Measurements from ENCODE around the gene ANTXRL. TPM values are rescaled to one million over a fixed set of nuclear protein-coding genes. Genes with fewer than 3 reads are reported as not detected.
"Not testable (repeated sequence)": the region's sequence is repeated elsewhere in the genome, so short reads cannot be mapped to it uniquely, and the experiment has no call there.

ANTXRL gene
- total and polyA plus RNA-seq, 7 experiments from 2014 or later: 0.97 TPM; not detected in 6

GRCh38 chr10:46268076-46268881 lies 18.5 kb upstream of the ANTXRL start:
- POLR2A ChIA-PET: interaction anchor here (0.7 to 4.2 kb wide), 6 partner anchors 16 to 173 kb away, joined by 3 to 33 read pairs (median 7); no protein-coding TSS in a partner anchor
- Histone ChIP-seq H3K27ac (ENCODE audit: low read depth, low read length) (peak overlapping the region; percentile 86), H3K9me3 (ENCODE audit: control insufficient read depth in 2 of 3, low read length in 3 of 3) (no peaks in the 10 kb centered on the region), H3K4me1 (ENCODE audit: control insufficient read depth in 2 of 2, insufficient read depth in 2 of 2, low read length in 2 of 2) (peaks cover 42 to 56% of the 10 kb centered on the region in 2 donors), H3K36me3 (ENCODE audit: control insufficient read depth in 2 of 3, insufficient read depth in 3 of 3, low read length in 3 of 3) (no peaks in the 10 kb centered on the region), H3K27me3 (ENCODE audit: control insufficient read depth in 2 of 2, insufficient read depth in 2 of 2, low read length in 2 of 2) (no peaks in the 10 kb centered on the region), H3K4me3 (ENCODE audit: low read length) (peak overlapping the region; percentile 84)
- H3K4me3 Mint-ChIP-seq: no peak overlapping the region
- CTCF ChIA-PET: no interaction called here
- H3K27me3 Mint-ChIP-seq: no peaks in the 10 kb centered on the region
- H3K9me3 Mint-ChIP-seq: no peaks in the 10 kb centered on the region
- peak; percentile 90 for ATAC-seq
- H3K4me1 Mint-ChIP-seq: peaks cover 34 to 61% (median 54%) of the 10 kb centered on the region in 7 donors
- no peak overlapping the region for H3K27ac Mint-ChIP-seq
- intact Hi-C loops (cut with micrococcal nuclease): loop anchor here in 1 of 2 donors (5.0 kb wide), 2 partner anchors 41 to 246 kb away; no protein-coding TSS in a partner anchor
- H3K36me3 Mint-ChIP-seq: peaks cover 0 to 4% (median 4%) of the 10 kb centered on the region in 5 donors
- peak in 8 of 9 donors; percentile 31 to 80 (median 62) for DNase-seq

GRCh38 chr10:46269554-46270053 lies 17.2 kb upstream of the ANTXRL start:
- POLR2A ChIA-PET: interaction anchor here (1.9 to 4.2 kb wide), 4 partner anchors 15 to 174 kb away, joined by 6 to 33 read pairs (median 8); no protein-coding TSS in a partner anchor
- H3K9me3 ChIP-seq (ENCODE audit: control insufficient read depth in 2 of 3, low read length in 3 of 3); CTCF ChIA-PET; H3K4me3 Mint-ChIP-seq; H3K36me3 ChIP-seq (ENCODE audit: control insufficient read depth in 2 of 3, insufficient read depth in 3 of 3, low read length in 3 of 3); H3K27me3 Mint-ChIP-seq; H3K36me3 Mint-ChIP-seq; H3K9me3 Mint-ChIP-seq; H3K27ac Mint-ChIP-seq; ATAC-seq; H3K27me3 ChIP-seq (ENCODE audit: control insufficient read depth in 2 of 2, insufficient read depth in 2 of 2, low read length in 2 of 2): not testable (repeated sequence)
- peak in 8 of 9 donors; percentile 33 to 78 (median 72) for DNase-seq
- intact Hi-C loops (cut with micrococcal nuclease): loop anchor here (1.0 to 5.0 kb wide), 4 partner anchors 15 to 247 kb away; no protein-coding TSS in a partner anchor
- H3K4me1 ChIP-seq (ENCODE audit: control insufficient read depth in 2 of 2, insufficient read depth in 2 of 2, low read length in 2 of 2): peaks cover 42 to 56% of the 10 kb centered on the region in 2 donors
- peak overlapping the region; percentile 84 for H3K4me3 ChIP-seq (ENCODE audit: low read length)
- peaks cover 37 to 57% (median 53%) of the 10 kb centered on the region in 7 donors for H3K4me1 Mint-ChIP-seq
- peak overlapping the region; percentile 86 for H3K27ac ChIP-seq (ENCODE audit: low read depth, low read length)

- Histone ChIP-seq H3K36me3 (ENCODE audit: control insufficient read depth in 2 of 3, insufficient read depth in 3 of 3, low read length in 3 of 3) (no peaks in the 10 kb centered on the region), H3K27me3 (ENCODE audit: control insufficient read depth in 2 of 2, insufficient read depth in 2 of 2, low read length in 2 of 2) (no peaks in the 10 kb centered on the region), H3K27ac (ENCODE audit: low read depth, low read length) (peak overlapping the region; percentile 86), H3K4me3 (ENCODE audit: low read length) (peak overlapping the region; percentile 84), H3K4me1 (ENCODE audit: control insufficient read depth in 2 of 2, insufficient read depth in 2 of 2, low read length in 2 of 2) (peaks cover 42 to 55% of the 10 kb centered on the region in 2 donors), H3K9me3 (ENCODE audit: control insufficient read depth in 2 of 3, low read length in 3 of 3) (no peaks in the 10 kb centered on the region)
- H3K4me1 Mint-ChIP-seq: peaks cover 34 to 51% (median 48%) of the 10 kb centered on the region in 7 donors
- ATAC-seq (peak; percentile 18), DNase-seq (no peak)
- peaks cover 0 to 4% (median 2%) of the 10 kb centered on the region in 5 donors for H3K36me3 Mint-ChIP-seq
- POLR2A ChIA-PET: interaction anchor here (1.9 to 4.2 kb wide), 4 partner anchors 14 to 175 kb away, joined by 6 to 33 read pairs (median 8); no protein-coding TSS in a partner anchor
- H3K9me3 Mint-ChIP-seq: no peaks in the 10 kb centered on the region
- peaks cover 0 to 2% (median 0%) of the 10 kb centered on the region in 5 donors for H3K27me3 Mint-ChIP-seq
- CTCF ChIA-PET: no interaction called here
- intact Hi-C loops (cut with micrococcal nuclease): no loop called here
- no peak overlapping the region for H3K27ac Mint-ChIP-seq
- peak overlapping the region in 3 of 10 donors; percentile 48 to 66 (median 59) for H3K4me3 Mint-ChIP-seq
These were observed 16.5 kb upstream of the ANTXRL start for GRCh38 chr10:46270086-46270811.

- peak overlapping the region; percentile 86 for H3K27ac ChIP-seq (ENCODE audit: low read depth, low read length)
These were observed 15.8 kb upstream of the ANTXRL start for GRCh38 chr10:46270963-46271530.

GRCh38 chr10:46271795-46272499 lies 14.8 kb upstream of the ANTXRL start:
- peak in 2 of 9 donors; percentile 22 to 37 for DNase-seq
- Mint-ChIP-seq H3K27me3 (peaks cover 0 to 15% (median 0%) of the 10 kb centered on the region in 5 donors), H3K4me1 (peaks cover 27 to 50% (median 43%) of the 10 kb centered on the region in 7 donors), H3K27ac (peak overlapping the region; percentile 88 to 98 (median 93)), H3K4me3 (peak overlapping the region; percentile 30 to 79 (median 59))
- Histone ChIP-seq H3K4me1 (ENCODE audit: control insufficient read depth in 2 of 2, insufficient read depth in 2 of 2, low read length in 2 of 2) (peaks cover 42 to 46% of the 10 kb centered on the region in 2 donors), H3K27ac (ENCODE audit: low read depth, low read length) (peak overlapping the region; percentile 69)
- intact Hi-C loops (cut with micrococcal nuclease); H3K36me3 Mint-ChIP-seq; H3K4me3 ChIP-seq (ENCODE audit: low read length); H3K27me3 ChIP-seq (ENCODE audit: control insufficient read depth in 2 of 2, insufficient read depth in 2 of 2, low read length in 2 of 2); CTCF ChIA-PET; ATAC-seq; H3K9me3 Mint-ChIP-seq; H3K36me3 ChIP-seq (ENCODE audit: control insufficient read depth in 2 of 3, insufficient read depth in 3 of 3, low read length in 3 of 3); H3K9me3 ChIP-seq (ENCODE audit: control insufficient read depth in 2 of 3, low read length in 3 of 3): not testable (repeated sequence)
- POLR2A ChIA-PET: interaction anchor here (4.2 kb wide), 1 partner anchor 12 kb away, joined by 33 read pairs; no protein-coding TSS in a partner anchor

More at GRCh38 chr10:46270963-46271530, 15.8 kb upstream of the ANTXRL start:
- POLR2A ChIA-PET: interaction anchor here (4.2 kb wide), 1 partner anchor 13 kb away, joined by 33 read pairs; no protein-coding TSS in a partner anchor
- Mint-ChIP-seq H3K4me1 (peaks cover 29 to 50% (median 43%) of the 10 kb centered on the region in 7 donors), H3K27ac (peak overlapping the region in 1 of 9 donors; percentile 53), H3K4me3 (peak overlapping the region in 6 of 10 donors; percentile 13 to 59 (median 42))
- H3K27me3 Mint-ChIP-seq; H3K9me3 ChIP-seq (ENCODE audit: control insufficient read depth in 2 of 3, low read length in 3 of 3); H3K4me3 ChIP-seq (ENCODE audit: low read length); H3K9me3 Mint-ChIP-seq; intact Hi-C loops (cut with micrococcal nuclease); H3K36me3 Mint-ChIP-seq; H3K36me3 ChIP-seq (ENCODE audit: control insufficient read depth in 2 of 3, insufficient read depth in 3 of 3, low read length in 3 of 3); H3K27me3 ChIP-seq (ENCODE audit: control insufficient read depth in 2 of 2, insufficient read depth in 2 of 2, low read length in 2 of 2); CTCF ChIA-PET; DNase-seq; ATAC-seq: not testable (repeated sequence)
- peaks cover 42 to 55% of the 10 kb centered on the region in 2 donors for H3K4me1 ChIP-seq (ENCODE audit: control insufficient read depth in 2 of 2, insufficient read depth in 2 of 2, low read length in 2 of 2)

All from naive thymus-derived CD4-positive, alpha-beta T cell (primary cell).